HG03135 (cell line): ENCODE data around the gene TMOD4.
A peak's percentile ranks its signal among the peaks of the same experiment; 100 is the strongest.

Experiments
- ATAC-seq: cut with Tn5 transposase; IDR thresholded peaks from one replicate; pipeline ENCODE4 v1.9.1; 2021; ENCODE audit warnings: mild to moderate bottlenecking, moderate library complexity; ENCODE audit not compliant: unreplicated experiment

TMOD4 gene

DNA sequence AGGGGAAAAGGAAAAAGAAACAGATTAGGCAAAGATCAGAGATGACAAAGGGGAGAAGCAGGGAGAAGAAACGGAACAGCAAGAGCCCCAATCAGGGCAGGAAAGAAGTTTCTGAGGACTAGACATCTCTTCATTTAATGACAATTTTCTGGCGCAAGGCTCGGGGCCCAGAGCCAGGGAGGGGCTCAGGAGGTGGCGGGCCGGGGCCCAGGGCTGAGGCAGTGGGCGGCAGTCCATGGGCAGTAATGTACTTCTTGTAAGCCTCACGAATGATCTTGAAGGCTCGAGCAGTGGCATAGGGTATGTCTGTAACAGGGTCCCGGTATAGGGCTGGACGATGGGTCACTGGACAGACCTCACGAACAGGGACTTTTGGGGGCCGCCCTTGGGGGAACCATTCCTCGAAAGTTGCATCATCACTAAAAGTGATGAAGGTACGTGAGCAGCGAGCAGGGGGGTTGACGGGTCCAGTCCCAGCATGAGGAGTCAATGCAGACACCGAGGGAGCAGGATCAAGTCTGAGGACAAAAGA lies 799 bp upstream of the TMOD4 start:
- ATAC-seq, result no peak

DNA sequence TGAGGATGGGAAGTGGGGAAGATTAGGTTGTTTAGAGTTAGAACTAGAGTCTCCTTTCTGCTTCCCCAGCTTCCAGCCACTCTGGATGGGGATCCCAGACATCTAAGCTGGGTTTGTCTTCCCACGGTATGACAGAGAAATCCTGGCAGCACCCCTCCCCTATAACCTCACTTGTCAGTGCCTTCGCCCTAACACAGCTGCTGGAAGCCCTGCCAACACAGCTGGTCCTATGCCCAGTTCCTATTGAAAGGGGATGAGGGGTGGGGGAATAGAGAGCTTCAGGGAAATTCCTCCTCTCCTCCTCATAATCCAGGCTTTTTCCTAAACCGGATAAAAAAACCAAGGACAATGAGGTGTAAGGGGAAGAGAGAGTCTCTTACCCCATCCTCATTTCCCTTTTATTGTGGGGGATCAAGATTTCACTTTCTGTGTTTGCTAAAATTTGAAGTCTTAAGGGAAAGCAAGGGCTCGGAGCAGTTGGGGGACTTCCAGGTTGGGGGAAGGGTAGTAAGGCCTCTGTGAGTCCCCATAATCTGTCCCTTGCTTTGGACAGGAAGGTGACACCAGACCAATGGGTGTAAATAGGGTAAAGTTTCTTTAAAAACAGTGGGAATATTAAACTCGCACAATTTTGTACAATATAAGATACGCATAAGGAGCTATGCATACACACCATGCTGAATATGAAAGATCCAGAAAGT lies 590 bp downstream of the TMOD4 start:
- no peak for ATAC-seq

DNA sequence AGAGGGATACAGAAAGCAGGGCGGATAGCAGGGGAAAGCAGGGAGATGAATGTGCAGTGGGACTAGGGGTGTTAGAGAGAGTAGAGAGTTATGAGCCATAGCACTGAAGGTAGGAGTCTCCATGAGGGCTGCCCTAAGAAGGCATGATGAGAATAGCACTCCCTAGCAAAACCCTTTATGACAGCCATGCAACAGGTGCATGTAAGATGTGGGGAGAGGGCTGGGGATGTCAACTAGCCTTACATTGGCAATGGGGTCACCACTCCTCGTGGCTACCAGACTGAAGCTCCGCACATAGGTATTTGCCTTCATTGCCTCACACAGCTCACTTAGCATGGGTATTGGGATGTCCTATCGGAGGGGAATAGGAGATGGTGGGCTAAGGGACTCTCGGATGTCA lies 4.6 kb downstream of the TMOD4 start:
- no peak for ATAC-seq

DNA sequence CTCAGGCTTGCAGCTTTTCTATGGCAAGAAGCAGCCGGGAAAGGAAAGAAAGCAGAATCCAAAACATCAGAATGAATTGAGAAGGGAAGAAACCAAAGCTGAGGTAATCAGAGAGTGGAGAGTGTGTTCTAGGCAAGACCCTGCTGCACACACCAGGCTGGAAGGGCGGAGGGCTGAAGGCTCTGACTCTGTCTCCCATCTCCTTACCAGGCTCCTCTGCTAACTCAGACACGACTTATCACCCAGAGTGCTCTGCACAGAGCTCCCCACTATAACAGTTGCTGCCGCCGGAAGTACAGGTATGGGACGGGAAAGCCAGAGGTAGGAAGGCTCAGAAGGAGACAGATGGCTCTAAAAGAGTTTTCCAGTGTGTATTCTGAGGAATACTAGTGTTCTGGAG lies 8.7 kb downstream of the TMOD4 start:
- ATAC-seq, result no peak

DNA sequence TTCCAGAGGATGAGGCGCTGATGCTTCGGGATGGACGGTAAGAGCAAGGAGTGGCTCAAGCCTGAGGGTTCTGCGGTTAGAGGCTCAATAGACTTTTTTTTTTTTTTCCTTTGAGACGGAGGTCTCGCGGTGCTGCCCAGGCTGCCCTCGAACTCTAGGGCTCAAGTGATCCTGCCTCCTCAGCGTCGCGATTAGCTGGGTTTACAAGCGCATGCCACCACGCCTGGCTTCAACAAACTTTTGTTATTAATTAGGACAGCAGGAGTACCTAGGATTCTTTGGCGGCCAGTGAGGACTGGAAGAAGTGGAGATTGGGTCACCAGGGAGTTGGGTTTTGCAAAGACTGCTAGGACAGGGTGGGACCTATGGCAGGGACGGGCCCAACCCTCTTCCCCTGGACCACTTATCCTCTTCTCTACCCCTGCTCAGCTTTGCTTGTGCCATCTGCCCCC lies 9.2 kb downstream of the TMOD4 start:
- ATAC-seq, result peak; percentile 10

DNA sequence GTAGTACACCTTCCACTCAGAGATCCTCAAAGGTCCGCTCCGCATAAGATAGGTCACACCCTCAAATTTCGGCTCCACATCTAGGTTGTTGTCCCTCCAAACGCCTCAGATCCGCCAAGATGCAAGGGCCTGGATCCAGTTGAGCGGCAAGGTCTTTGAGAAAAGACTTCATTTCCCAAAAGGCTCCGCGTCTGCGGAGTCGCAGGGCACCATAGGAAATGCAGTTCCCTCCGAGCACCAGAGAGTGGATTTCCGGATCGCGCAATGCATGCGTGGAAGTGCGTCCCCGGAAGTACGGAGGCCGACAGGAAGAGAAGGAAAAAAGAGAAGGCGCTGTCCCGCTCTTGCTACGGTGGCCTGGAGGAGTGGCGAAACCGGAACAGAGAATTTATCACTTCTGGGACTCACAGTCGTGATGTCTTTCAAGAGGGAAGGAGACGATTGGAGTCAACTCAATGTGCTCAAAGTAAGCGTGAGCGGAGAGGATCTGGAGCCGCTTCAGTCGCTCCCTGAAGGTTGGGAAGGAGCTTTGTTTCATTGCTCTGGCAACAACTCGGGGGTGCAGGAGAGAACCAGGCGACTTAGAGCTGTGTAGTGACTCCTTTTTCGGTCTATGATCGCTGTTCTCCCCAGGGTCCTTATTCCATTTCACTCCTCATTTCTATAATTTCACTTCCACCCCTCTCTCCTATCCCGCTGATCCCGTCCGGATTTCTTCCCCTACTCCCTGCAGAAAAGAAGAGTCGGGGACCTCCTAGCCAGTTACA lies 9.9 kb downstream of the TMOD4 start, which contains the start of the genes LYSMD1 and SCNM1:
TSS of gene LYSMD1 (minus strand) at position 165 of the 767 bp plus-strand sequence. CDS start 644 bp downstream, outside the sequence.
TSS of gene SCNM1 (plus strand) at position 407 of the 767 bp plus-strand sequence. CDS start at position 416, 9 bp downstream.
- peak; percentile 84 for ATAC-seq

DNA sequence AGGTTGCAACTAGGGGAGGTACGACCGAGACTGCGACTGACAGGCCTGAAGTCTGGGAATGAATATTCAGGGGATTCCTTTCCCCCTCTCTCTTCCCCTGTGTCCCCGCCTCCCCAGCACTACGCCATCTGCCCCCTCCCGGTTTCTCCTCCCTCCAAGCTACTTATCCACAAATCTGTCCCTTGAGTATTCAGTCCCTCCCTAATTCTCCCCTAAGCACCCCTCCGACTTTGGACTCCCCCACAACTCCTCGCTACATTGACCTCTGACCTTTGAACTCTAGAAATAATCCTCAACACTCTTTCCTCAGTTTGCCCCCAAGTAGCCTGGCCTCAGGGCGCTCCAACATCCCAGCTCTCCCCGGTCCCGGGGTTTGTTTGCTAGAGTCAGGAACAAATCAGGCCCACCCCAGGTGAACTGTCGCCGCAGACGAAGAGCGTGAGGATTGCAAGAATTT lies 10.5 kb downstream of the TMOD4 start:
- ATAC-seq, result peak; percentile 4

DNA sequence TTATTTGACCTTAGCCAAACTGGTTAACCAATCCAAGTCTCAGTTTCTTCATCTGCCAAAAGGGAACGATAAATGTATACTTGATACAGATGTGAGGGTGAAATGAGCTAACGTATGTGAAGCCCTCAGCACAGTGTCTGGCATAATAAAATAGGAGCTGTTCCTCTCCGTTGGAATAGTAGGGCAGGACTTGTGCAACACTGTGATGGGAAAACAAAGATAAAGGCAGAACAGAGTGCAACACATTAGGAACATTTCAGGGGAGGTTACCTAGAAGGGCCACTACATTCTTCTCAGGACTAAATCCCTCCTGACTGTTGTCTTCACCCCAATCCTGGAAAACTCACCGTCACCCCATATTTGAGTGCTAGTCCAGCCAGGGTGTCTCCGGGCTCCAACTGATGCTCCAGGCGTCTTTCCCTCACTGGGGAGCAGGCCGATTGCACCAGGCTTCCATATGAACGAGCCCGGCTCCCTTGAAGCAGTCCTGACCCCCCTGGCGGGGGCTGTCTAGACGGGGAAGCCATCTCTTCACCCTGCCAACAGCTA lies 11.0 kb downstream of the TMOD4 start:
- no peak for ATAC-seq

DNA sequence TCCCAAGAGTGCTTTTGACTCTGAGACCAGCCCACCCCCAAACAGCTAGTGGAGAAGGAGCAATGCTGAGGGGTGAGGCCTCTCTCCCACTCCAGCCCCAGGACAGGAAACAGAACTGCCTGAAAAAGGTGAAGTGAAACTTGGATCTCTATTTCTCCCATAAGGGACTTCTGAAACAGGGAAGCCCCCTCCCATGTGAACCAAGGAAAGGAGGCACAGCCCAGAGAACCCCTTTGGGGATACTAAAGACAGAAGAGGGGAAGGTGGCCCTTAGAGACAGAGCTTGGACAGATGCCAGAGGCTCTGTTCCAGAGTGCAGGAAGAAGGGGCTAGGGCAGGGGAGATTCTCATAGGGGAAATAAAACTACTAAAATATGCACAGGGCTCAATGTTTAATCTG lies 16.4 kb downstream of the TMOD4 start:
- no peak for ATAC-seq

DNA sequence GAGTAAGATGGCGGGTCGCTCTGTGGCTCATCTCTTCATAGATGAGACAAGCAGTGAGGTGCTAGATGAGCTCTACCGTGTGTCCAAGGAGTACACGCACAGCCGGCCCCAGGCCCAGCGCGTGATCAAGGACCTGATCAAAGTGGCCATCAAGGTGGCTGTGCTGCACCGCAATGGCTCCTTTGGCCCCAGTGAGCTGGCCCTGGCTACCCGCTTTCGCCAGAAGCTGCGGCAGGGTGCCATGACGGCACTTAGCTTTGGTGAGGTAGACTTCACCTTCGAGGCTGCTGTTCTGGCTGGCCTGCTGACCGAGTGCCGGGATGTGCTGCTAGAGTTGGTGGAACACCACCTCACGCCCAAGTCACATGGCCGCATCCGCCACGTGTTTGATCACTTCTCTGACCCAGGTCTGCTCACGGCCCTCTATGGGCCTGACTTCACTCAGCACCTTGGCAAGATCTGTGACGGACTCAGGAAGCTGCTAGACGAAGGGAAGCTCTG lies 17.0 kb downstream of the TMOD4 start:
- ATAC-seq, result no peak

DNA sequence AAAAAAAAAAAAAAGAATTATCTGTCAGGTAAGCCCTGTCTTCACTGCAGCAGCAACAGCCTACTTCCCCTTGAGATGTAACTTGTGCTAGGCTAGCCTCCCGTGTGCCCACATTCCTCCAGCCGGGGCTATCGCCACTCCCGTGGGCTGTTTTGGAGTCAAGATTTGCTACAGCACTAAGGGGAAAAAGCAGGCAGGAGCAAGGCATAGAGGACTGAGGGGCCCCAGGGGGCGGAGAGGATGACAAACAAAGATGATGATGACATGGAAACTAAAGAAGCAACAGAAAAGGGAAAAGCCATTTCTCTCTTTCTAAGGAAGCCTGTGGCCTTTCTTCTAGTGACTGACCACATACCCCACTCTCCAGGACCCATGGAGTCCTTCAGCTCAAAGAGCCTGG lies 17.5 kb downstream of the TMOD4 start:
- ATAC-seq, result no peak

DNA sequence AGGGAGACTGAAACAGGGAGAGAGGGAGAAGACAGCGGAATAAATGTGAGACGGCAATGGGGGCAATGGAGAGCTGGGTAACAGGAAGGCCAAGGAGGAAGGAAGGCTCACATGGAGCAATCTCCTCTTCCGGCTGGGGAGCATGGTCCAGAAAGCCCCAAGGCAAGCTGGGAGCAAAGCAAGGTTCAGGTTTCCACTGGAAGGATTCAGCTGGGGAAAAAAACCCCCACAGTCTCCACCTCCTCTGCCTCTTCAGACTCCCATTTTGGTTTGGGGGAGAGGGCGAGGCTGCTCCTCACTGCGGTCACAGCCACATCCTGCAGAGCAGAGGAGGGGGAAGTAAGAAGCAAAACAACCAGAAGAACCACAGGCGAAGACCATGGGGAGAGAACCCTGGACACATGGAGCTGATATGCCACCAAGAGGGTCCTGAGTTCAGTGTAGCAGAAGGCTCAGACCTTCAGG lies 18.7 kb downstream of the TMOD4 start:
- no peak for ATAC-seq

DNA sequence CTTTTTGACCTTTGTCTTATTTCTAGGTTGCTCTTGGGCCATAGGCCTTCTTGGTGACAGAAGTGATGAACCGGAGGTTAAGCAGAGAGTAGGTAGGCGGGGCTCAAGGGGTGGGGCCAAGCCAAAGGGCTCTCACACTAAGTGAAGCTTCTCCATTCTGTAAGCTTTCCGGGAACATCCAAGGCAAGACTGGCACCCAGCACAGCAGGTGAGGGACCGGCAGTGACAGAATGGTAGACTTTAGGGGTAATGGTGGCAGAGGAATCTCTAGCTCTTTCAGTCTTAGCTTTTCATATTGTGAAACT lies 19.3 kb downstream of the TMOD4 start, which contains the start of gene TNFAIP8L2:
TSS of gene TNFAIP8L2 (plus strand) at position 135 of the 305 bp plus-strand sequence. CDS start 2,049 bp downstream, outside the sequence.
- peak; percentile 68 for ATAC-seq

DNA sequence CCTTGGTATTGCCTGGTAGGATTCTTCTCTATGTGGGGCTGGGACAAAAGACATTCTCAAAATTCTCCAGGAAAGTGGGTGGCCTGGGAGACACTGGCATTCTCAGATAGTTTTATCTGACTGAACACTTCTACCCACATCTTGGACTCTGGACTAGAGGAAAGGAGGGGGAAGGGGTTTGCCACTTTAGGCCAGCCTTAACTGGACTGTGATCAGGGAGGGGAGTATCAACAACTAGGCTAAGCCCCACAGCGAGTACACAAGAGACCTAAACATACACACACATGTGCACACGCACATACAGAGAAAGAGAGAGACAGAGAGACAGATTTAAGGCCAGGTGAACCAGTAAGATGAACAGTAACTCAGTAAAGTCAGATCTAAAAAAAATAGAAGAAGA lies 28.1 kb downstream of the TMOD4 start:
- ATAC-seq, result no peak

DNA sequence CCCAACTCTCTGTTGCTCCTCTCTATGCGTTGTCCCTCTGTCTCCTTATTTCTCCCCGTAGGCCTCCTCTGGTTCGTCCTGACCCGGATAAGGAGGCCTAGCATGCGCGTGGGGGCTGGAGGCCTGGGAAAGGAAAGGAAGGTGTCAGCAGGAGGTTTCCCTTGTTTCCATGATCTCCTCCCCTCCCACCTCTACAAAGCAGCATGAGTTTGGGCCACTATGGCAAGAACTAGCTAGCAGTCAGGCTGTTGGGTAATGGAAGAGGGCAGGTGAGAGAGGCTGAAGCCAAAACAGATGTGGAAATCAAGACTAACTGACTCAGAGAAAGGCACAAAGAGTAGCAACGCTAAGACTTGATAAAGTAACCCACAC lies 28.7 kb downstream of the TMOD4 start:
- no peak for ATAC-seq

DNA sequence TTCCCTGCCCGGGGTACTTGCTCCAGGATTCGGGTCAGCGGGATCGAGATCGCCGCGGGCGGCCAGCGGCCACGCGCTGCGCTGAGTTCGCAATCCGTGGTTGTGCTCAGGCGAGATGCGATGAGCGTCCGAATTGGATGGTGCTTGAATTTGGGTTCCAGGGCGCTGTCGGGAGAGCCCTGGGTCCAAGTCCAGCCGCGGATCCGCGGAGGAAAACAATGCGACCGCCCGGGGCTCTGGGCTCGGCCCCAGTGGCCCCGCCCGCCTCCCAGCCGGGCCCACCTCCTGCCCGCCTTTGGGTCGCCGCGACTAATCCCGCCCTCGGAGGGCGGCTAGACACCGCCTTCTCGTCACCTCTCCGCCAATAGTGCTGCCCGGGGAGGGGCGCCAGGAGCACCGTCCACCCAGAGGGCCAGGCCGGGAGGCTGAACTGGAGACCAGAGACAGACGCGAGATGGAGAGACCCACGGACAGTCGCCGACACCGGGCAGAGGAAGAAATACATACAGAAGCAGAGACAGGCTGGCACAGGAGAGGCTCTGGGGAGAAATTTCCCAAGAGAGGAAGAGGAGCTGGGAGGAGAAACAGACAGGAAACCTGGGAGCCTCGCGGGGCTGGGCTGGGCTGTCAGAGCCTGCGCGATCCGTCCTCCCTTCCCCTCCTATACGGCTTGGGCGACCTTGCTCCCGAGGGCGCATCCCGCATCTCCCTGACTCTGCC lies 29.2 kb downstream of the TMOD4 start, which contains the start of gene SEMA6C:
TSS of gene SEMA6C (minus strand) at position 220 of the 720 bp plus-strand sequence. CDS start 4,010 bp downstream, outside the sequence.
- ATAC-seq, result peak; percentile 97

DNA sequence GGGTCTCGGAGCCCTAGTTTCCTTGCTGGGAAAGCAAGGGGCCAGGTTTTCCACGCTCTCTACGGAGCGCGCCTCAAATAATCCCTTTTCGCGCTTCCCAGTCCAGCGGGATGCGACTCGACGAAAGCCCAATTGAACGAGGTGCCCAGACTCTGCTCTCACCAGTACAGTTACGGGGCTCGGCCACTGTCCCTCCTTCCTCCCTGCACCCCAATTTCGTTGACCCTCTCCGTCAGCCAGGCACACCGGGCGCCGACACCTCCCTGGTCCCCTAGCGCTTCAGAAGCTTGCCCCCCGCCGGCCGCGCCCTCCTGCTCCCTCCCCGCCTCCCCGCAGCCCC lies 29.7 kb downstream of the TMOD4 start:
- ATAC-seq, result no peak

DNA sequence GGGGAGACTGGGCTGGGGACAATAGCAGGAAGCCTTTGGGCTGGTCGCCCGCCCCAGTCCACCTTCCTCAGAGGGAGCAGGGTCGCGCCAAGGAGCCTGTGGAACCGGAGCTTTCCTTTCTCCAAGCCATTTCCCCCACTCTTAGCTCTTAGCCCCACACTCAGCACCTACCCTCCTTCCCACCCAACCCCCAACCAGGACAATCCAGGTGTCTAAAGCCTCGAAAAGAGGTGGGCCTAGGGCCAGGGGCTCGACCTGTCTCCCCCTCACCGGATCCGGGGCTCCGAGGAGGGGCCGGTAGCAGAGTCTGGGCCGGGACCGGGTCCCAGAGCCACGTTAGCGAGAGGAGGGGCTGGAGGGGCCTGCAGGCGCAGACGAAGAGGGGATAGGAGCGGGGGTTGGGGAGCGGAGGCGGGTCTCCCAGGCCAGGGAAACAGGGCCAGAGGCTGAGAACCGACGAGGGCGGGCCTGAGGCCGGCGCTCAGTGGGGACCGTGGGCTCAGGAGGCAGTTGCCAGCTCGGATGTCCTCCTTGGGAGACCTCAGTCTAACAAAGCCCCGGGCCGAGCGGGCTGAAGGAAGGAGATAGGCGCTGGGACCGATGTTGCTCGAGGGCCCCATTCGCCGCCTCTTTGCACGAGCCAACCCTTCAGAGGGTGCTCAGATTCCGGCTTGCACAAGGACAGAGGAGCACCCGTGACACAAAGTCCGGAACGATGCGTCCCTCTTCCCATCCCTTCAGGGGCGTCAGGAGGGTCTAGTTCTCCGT lies 30.3 kb downstream of the TMOD4 start:
- ATAC-seq, result no peak

DNA sequence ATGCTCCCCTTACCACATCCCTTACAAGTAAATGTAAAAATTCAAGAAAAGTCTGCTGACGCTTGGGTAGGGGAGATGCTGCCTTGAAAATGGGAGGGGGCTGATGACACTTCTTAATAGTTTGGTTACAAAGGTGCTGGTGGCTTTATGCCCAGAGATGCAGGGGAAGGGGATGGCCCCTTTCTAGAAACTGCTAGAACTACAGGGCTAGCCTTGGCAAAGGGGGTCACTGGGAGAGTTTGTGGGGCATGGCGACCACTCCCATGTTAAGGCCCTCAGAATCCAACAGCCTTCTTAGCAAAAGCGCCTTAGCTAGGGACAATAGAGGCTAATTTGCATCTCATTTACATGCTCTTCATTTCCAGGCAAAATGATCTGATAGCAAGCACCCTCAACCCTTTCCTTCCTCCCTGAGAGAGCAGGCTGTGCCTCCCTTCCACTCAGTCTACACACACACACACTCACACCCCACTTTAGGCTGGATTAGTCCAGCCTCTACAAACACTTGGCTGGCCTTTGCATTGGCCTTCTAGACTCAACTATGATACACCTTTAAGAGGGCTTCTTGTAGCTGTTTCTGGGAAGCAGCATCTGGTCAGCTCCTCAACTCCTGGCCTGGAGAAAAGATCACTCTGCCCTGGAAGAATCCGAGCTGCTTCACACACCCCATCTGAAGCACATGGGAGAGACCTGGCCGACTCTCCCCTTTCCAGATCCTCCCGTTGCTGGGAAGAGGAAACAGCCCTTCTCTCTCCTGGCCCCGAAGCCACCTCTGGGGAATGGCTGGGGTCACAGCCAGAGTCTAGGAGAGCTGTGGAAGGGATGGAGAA lies 31.1 kb downstream of the TMOD4 start:
- ATAC-seq, result no peak
